OCI-LY1 (cell line): Measurements from ENCODE around the gene NFASC.

Experiments used
- H2AFZ ChIP-seq: fragments of 200-600 bp; sonication (generic), shearing (Covaris generic); 2 replicates; pipeline ENCODE4 v1.6.0; 2014; ENCODE audit warnings: antibody characterized with exemption, mild to moderate bottlenecking, low read length
- H3F3A ChIP-seq: fragments of 200-600 bp; sonication (generic), shearing (Covaris generic); 2 replicates; pipeline ENCODE4 v1.6.0; 2014; ENCODE audit warnings: mild to moderate bottlenecking, antibody characterized with exemption, low read length, moderate library complexity; ENCODE audit not compliant: insufficient read depth
- H3K27ac ChIP-seq: fragments of 200-600 bp; sonication (generic); 2 replicates; pipeline ENCODE4 v1.5.1; 2014; ENCODE audit warnings: low read length, mixed run types, mild to moderate bottlenecking, low read depth; ENCODE audit not compliant: poor library complexity, severe bottlenecking
- H3K27me3 ChIP-seq: fragments of 200-600 bp; sonication (generic); 2 replicates; pipeline ENCODE4 v1.6.0; 2014; ENCODE audit warnings: antibody characterized with exemption, mild to moderate bottlenecking, low read length, moderate library complexity; ENCODE audit not compliant: insufficient read depth
- H3K36me3 ChIP-seq: fragments of 200-600 bp; sonication (generic); 2 replicates; pipeline ENCODE4 v1.6.1; 2014; ENCODE audit warnings: mild to moderate bottlenecking, antibody characterized with exemption, low read length, moderate library complexity, mixed read lengths; ENCODE audit not compliant: insufficient read depth
- H3K4me1 ChIP-seq: fragments of 200-600 bp; sonication (generic); 2 replicates; pipeline ENCODE4 v1.5.1; 2014; ENCODE audit warnings: mild to moderate bottlenecking, low read length, moderate library complexity; ENCODE audit not compliant: insufficient read depth, severe bottlenecking
- H3K4me2 ChIP-seq: fragments of 200-600 bp; sonication (generic), shearing (Covaris generic); 2 replicates; pipeline ENCODE4 v1.6.1; 2014; ENCODE audit warnings: low read length
- H3K4me3 ChIP-seq: fragments of 200-600 bp; sonication (generic); 2 replicates; pipeline ENCODE4 v1.5.1; 2014; ENCODE audit warnings: low read length, low read depth, mild to moderate bottlenecking, mixed read lengths; ENCODE audit not compliant: poor library complexity, severe bottlenecking
- H3K79me2 ChIP-seq: fragments of 200-600 bp; shearing (Covaris generic); 2 replicates; pipeline ENCODE4 v1.6.1; 2016; ENCODE audit warnings: mixed run types, low read length, mixed read lengths; ENCODE audit not compliant: insufficient read depth
- H3K9ac ChIP-seq: fragments of 200-600 bp; sonication (generic), shearing (Covaris generic); 2 replicates; pipeline ENCODE4 v1.6.1; 2014; ENCODE audit warnings: mild to moderate bottlenecking, low read length, mixed read lengths
- H3K9me2 ChIP-seq: fragments of 200-600 bp; sonication (generic), shearing (Covaris generic); 2 replicates; pipeline ENCODE4 v1.6.1; 2014; ENCODE audit warnings: low read depth, mild to moderate bottlenecking, low read length, mixed read lengths
- H3K9me3 ChIP-seq: fragments of 200-600 bp; shearing (Covaris generic); 2 replicates; pipeline ENCODE4 v1.6.1; 2014; ENCODE audit warnings: low read length, mixed read lengths
- H4K20me1 ChIP-seq: fragments of 200-600 bp; sonication (generic), shearing (Covaris generic); 2 replicates; pipeline ENCODE4 v1.6.0; 2016; ENCODE audit warnings: mild to moderate bottlenecking, low read length; ENCODE audit not compliant: insufficient read depth
- EZH2 ChIP-seq: fragments of 200-600 bp; sonication (generic), shearing (Covaris generic); IDR thresholded peaks from 2 replicates; pipeline ENCODE4 v1.8.0; 2017; ENCODE audit warnings: borderline replicate concordance, mixed run types, mild to moderate bottlenecking, antibody characterized with exemption, low read length, moderate library complexity, mixed read lengths
- TF ChIP-seq, protein P1 (sequence below): fragments of 200-600 bp; sonication (generic), shearing (Covaris generic); IDR thresholded peaks from 2 replicates; pipeline ENCODE4 v1.5.1; 2017; ENCODE audit warnings: mild to moderate bottlenecking, antibody characterized with exemption, low read length, moderate library complexity, mixed read lengths

The NFASC gene

GRCh38 chr1:204990059-204990664 is 119.5 kb downstream of the NFASC start:
- Histone ChIP-seq H3K4me1 (no peaks in the 10 kb centered on the region), H3K36me3 (no peaks in the 10 kb centered on the region), H3F3A (no peaks in the 10 kb centered on the region), H3K9me3 (no peaks in the 10 kb centered on the region), H3K27ac (no peak overlapping the region), H4K20me1 (no peaks in the 10 kb centered on the region), H3K9ac (no peak overlapping the region), H3K27me3 (0 out of 2 replicates have a peak, but pooled peaks cover 8% of the 10 kb centered on the region), H2AFZ (no peak overlapping the region), H3K4me2 (no peak overlapping the region), H3K9me2 (no peaks in the 10 kb centered on the region), H3K79me2 (no peaks in the 10 kb centered on the region), H3K4me3 (no peak overlapping the region)
- TF ChIP-seq, protein P1, sequence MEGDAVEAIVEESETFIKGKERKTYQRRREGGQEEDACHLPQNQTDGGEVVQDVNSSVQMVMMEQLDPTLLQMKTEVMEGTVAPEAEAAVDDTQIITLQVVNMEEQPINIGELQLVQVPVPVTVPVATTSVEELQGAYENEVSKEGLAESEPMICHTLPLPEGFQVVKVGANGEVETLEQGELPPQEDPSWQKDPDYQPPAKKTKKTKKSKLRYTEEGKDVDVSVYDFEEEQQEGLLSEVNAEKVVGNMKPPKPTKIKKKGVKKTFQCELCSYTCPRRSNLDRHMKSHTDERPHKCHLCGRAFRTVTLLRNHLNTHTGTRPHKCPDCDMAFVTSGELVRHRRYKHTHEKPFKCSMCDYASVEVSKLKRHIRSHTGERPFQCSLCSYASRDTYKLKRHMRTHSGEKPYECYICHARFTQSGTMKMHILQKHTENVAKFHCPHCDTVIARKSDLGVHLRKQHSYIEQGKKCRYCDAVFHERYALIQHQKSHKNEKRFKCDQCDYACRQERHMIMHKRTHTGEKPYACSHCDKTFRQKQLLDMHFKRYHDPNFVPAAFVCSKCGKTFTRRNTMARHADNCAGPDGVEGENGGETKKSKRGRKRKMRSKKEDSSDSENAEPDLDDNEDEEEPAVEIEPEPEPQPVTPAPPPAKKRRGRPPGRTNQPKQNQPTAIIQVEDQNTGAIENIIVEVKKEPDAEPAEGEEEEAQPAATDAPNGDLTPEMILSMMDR, result no peak
- TF ChIP-seq EZH2, result no peak

DNA sequence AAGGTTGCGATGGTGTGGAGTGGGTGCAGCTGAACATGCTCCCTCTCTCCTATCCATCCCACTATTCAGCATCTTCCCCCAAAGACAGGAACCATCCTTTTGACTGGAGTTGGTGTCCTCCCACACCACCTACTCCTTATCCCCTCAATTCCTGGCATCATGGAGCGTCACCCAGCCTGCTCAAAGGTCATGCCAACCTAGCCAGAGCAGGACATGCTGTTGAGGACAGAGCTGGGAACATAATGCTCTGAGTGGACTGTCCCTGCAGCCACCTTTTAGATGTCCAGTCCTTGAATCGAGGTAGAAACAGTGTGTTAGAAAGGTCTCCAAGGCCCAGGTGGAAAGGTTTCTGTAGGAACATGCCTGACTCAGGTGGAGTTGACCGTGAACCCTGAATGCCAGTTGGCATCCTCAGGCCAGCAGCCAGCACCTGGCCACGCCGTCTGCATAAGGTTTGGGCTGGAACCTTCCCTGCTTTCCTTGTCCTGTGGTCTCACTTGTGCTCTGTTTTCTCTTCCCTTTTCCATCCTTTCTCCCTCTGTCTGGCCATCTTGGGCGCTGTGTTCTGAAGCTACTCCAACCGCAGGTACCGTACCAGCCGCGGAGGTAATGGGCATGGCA is 120.2 kb downstream of the NFASC start:
- H3K4me2 ChIP-seq, result no peak overlapping the region
- no peak overlapping the region for H2AFZ ChIP-seq
- no peaks in the 10 kb centered on the region for H3K9me3 ChIP-seq
- H4K20me1 ChIP-seq, result no peaks in the 10 kb centered on the region
- no peak overlapping the region for H3K9ac ChIP-seq
- no peaks in the 10 kb centered on the region for H3K79me2 ChIP-seq
- no peaks in the 10 kb centered on the region for H3K36me3 ChIP-seq
- no peaks in the 10 kb centered on the region for H3K4me1 ChIP-seq
- TF ChIP-seq EZH2, result no peak
- TF ChIP-seq, protein P1, result no peak
- no peak overlapping the region for H3K27ac ChIP-seq
- H3K4me3 ChIP-seq, result no peak overlapping the region
- H3K27me3 ChIP-seq, result 0 out of 2 replicates have a peak, but pooled peaks cover 8% of the 10 kb centered on the region
- no peaks in the 10 kb centered on the region for H3K9me2 ChIP-seq
- H3F3A ChIP-seq, result no peaks in the 10 kb centered on the region

DNA sequence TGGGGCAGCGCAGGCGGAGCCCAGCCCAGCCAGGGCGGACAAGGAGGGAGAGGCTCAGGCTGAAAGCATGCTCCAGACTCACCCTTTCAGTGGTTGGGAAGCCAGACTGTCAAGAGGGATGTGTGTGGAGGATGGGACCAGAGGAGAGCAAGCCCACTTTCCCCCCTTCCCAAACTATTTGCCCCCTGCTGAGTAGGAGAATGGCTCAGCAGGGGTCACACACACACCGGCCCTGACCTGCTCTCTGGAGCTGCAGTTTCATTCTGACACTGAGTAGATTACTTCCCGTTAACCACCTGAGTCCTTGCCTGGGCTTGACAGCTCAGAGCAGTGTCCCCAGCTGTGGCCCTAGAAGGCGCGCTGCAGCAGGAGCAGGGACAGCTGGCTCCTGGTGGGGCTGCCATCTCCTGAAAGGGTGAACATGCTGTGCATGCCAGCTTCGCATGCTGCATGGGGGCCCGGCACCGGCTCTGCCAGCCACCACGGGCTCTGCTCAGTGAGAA is 120.7 kb downstream of the NFASC start:
- H3K79me2 ChIP-seq, result no peaks in the 10 kb centered on the region
- no peak for TF ChIP-seq EZH2
- TF ChIP-seq, protein P1, result no peak
- no peaks in the 10 kb centered on the region for H3K4me1 ChIP-seq

More for the DNA sequence above, 120.7 kb downstream of the NFASC start:
- Histone ChIP-seq H3K4me3 (no peak overlapping the region), H3K9me2 (no peaks in the 10 kb centered on the region), H3K4me2 (no peak overlapping the region), H3K9me3 (no peaks in the 10 kb centered on the region), H4K20me1 (no peaks in the 10 kb centered on the region), H3K36me3 (no peaks in the 10 kb centered on the region), H3K27me3 (0 out of 2 replicates have a peak, but pooled peaks cover 4% of the 10 kb centered on the region), H3K27ac (no peak overlapping the region), H3F3A (no peaks in the 10 kb centered on the region), H3K9ac (no peak overlapping the region), H2AFZ (no peak overlapping the region)
